Stomach (tissue), 9 donors: ENCODE measurements around the gene WFDC12. TPM values are rescaled to one million over a fixed set of nuclear protein-coding genes. Genes with fewer than 3 reads are reported as not detected.
A peak's percentile ranks its signal among the peaks of the same experiment; 100 is the strongest.
"Not testable (repeated sequence)": the region's sequence is repeated elsewhere in the genome, so short reads cannot be mapped to it uniquely, and the experiment has no call there.

Experiments
- DNase-seq, 2 donors: peaks; one replicate each; pipeline versions ENCODE4 v3.0.0 to v3.0.0-alpha.2; 2013 to 2019
- H3K27ac ChIP-seq, 5 donors: fragments of 200-600 bp in 4 of 5; sonication (generic) in 4 of 5; one replicate each; pipeline ENCODE4 v1.5.1; 2013 to 2019; ENCODE audit warnings: mild to moderate bottlenecking in 1 of 5, moderate library complexity in 1 of 5
- H3K27me3 ChIP-seq, 3 donors: fragments of 200-600 bp; sonication (generic); one replicate each; pipeline ENCODE4 v1.5.1; 2017 to 2019; ENCODE audit warnings: mixed run types in 1 of 3
- H3K36me3 ChIP-seq, 4 donors: fragments of 200-600 bp; sonication (generic); 1 replicate in 3 of 4; 2 replicates in 1 of 4; pipeline ENCODE4 v1.5.1; 2016 to 2019
- H3K4me1 ChIP-seq, 4 donors: fragments of 200-600 bp; sonication (generic); one replicate each; pipeline ENCODE4 v1.5.1; 2016 to 2019
- H3K4me3 ChIP-seq, 4 donors: fragments of 200-600 bp; sonication (generic) in 3 of 4; one replicate each; pipeline ENCODE4 v1.5.1; 2016 to 2019; ENCODE audit warnings: mild to moderate bottlenecking in 1 of 4
- H3K9me3 ChIP-seq, 4 donors: fragments of 200-600 bp; sonication (generic); one replicate each; pipeline ENCODE4 v1.5.1; 2016 to 2019
- CTCF ChIP-seq, 7 experiments: fragments of 450-650 bp in 4 of 7; fragments of 200-600 bp in 3 of 7; sonication (generic) in 3 of 7; IDR thresholded peaks; one replicate each; pipeline ENCODE4 v1.5.1; 2016 to 2019; ENCODE audit warnings: antibody characterized with exemption in 7 of 7, control low read depth in 2 of 7, mild to moderate bottlenecking in 1 of 7
- EP300 ChIP-seq: sonication (generic); formaldehyde crosslinking; IDR thresholded peaks from one replicate; pipeline ENCODE4 v1.6.1; 2017; ENCODE audit warnings: antibody characterized with exemption
- POLR2A ChIP-seq, 4 donors: fragments of 450-650 bp; IDR thresholded peaks; one replicate each; pipeline ENCODE4 v1.6.1; 2016; ENCODE audit warnings: antibody characterized with exemption in 4 of 4, control low read depth in 2 of 4, mild to moderate bottlenecking in 1 of 4, moderate library complexity in 1 of 4
- POLR2AphosphoS5 ChIP-seq, 3 donors: sonication (generic); formaldehyde crosslinking; IDR thresholded peaks; one replicate each; pipeline ENCODE4 v1.6.1; 2016; ENCODE audit warnings: antibody characterized with exemption in 3 of 3
- WGBS, 5 donors: extraction: QIAGEN DNeasy Blood & Tissue Kit in 3 of 5; methylation state at CpG; one replicate each; pipeline versions ENCODE4 v1.1.5 to v1.1.7; 2013 to 2018; 5-methylcytosine and 5-hydroxymethylcytosine counted together
- intact Hi-C: fragments of 100-400 bp; cut with DNase I; formaldehyde crosslinking; loops from one replicate; pipeline ENCODE4 v1.15.1; 2023; ENCODE audit warnings: low total_unique reads
- polyA plus RNA-seq, 3 donors: library from polyadenylated mRNA; stranded (reverse); fragments of 200-250 nt; gene quantifications; one replicate each; pipeline ENCODE4 v1.2.3, GENCODE V29; 2013
- total RNA-seq, 5 donors: library from RNA; depleted of rRNA; stranded (reverse); fragments of >200 nt; gene quantifications; one replicate each; pipeline versions ENCODE4 v1.1.0 to v1.2.3, GENCODE V29; 2014 to 2016
- donor health status: healthy with polysubstance abuse.
- donor health status: Bipolar disorder and iron deficiency.
- donor health status: healthy.

The WFDC12 gene
- total and polyA plus RNA-seq, 8 donors, result 0.15 TPM; not detected in 7

DNA sequence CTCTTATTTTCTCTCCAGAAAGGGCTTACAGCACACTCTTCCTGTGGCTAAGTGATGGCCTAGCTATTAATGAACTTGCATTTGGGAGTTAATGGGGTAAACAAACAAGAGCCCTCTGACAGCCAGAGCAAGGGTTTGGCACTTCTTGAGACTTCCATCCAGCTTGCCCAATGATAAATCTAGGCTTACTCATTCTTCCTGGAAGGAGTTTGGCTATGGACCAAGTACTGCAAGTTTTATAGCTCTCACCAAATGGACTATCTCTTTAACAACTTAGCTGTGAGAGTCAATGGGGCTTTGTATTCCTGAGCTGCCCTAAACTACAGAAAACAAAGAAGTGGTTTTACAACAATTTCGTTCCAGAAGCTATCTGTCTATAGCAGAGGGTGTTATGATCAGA, 33.7 kb upstream of the WFDC12 start:
- Histone ChIP-seq H3K27me3 (peaks cover 0 to 13% (median 3%) of the 10 kb centered on the region in 3 donors), H3K4me3 (no peak overlapping the region), H3K9me3 (peaks cover 0 to 43% (median 30%) of the 10 kb centered on the region in 4 donors), H3K27ac (no peak overlapping the region), H3K36me3 (no peaks in the 10 kb centered on the region), H3K4me1 (no peaks in the 10 kb centered on the region)
- intact Hi-C loops, result no loop called here
- DNase-seq, result peak in 1 of 2 donors; percentile 30
- WGBS, 5 donors, result 14 to 23% (median 18%) methylated on average over 1 of the region's 1 CpG
- TF ChIP-seq POLR2A (IDR thresholded peaks at IDR 0.05), result no peak
- TF ChIP-seq EP300, result no peak
- TF ChIP-seq CTCF (IDR thresholded peaks at IDR 0.05), result no peak
- TF ChIP-seq POLR2AphosphoS5 (IDR thresholded peaks at IDR 0.05), result no peak

GRCh38 chr20:45156713-45157112, 32.4 kb upstream of the WFDC12 start:
- no peaks in the 10 kb centered on the region for H3K36me3 ChIP-seq
- no peaks in the 10 kb centered on the region for H3K4me1 ChIP-seq
- peaks cover 0 to 30% (median 23%) of the 10 kb centered on the region in 4 donors for H3K9me3 ChIP-seq
- H3K27me3 ChIP-seq, result peaks cover 0 to 9% (median 3%) of the 10 kb centered on the region in 3 donors
- H3K27ac ChIP-seq, result no peak overlapping the region
- no peak overlapping the region for H3K4me3 ChIP-seq
- intact Hi-C loops, result no loop called here
- TF ChIP-seq EP300, result no peak
- no peak for TF ChIP-seq CTCF (IDR thresholded peaks at IDR 0.05)
- TF ChIP-seq POLR2AphosphoS5 (IDR thresholded peaks at IDR 0.05), result no peak
- TF ChIP-seq POLR2A (IDR thresholded peaks at IDR 0.05), result no peak
- no peak for DNase-seq
- WGBS, 5 donors, result 39 to 58% (median 51%) methylated on average over 2 of the region's 2 CpGs

GRCh38 chr20:45154794-45155193, 30.5 kb upstream of the WFDC12 start:
- WGBS, 5 donors, result 89 to 100% (median 94%) methylated on average over 1 of the region's 1 CpG
- Histone ChIP-seq H3K9me3 (peaks cover 0 to 21% (median 20%) of the 10 kb centered on the region in 4 donors), H3K27me3 (peaks cover 0 to 14% (median 3%) of the 10 kb centered on the region in 3 donors)
- H3K36me3 ChIP-seq, intact Hi-C loops, H3K4me1 ChIP-seq, H3K4me3 ChIP-seq, DNase-seq, H3K27ac ChIP-seq: not testable (repeated sequence)

GRCh38 chr20:45154183-45154582, 29.9 kb upstream of the WFDC12 start:
- H3K4me1 ChIP-seq, result no peaks in the 10 kb centered on the region
- H3K36me3 ChIP-seq, result no peaks in the 10 kb centered on the region
- TF ChIP-seq POLR2AphosphoS5 (IDR thresholded peaks at IDR 0.05) (no peak), CTCF (IDR thresholded peaks at IDR 0.05) (no peak), POLR2A (IDR thresholded peaks at IDR 0.05) (no peak), EP300 (no peak)
- 40 to 73% (median 55%) methylated on average over 3 of the region's 3 CpGs for WGBS, 5 donors
- intact Hi-C loops, result no loop called here
- no peak for DNase-seq
- no peak overlapping the region for H3K27ac ChIP-seq
- H3K4me3 ChIP-seq, result no peak overlapping the region
- H3K27me3 ChIP-seq, result peaks cover 0 to 14% (median 3%) of the 10 kb centered on the region in 3 donors
- peaks cover 0 to 16% (median 15%) of the 10 kb centered on the region in 4 donors for H3K9me3 ChIP-seq

DNA sequence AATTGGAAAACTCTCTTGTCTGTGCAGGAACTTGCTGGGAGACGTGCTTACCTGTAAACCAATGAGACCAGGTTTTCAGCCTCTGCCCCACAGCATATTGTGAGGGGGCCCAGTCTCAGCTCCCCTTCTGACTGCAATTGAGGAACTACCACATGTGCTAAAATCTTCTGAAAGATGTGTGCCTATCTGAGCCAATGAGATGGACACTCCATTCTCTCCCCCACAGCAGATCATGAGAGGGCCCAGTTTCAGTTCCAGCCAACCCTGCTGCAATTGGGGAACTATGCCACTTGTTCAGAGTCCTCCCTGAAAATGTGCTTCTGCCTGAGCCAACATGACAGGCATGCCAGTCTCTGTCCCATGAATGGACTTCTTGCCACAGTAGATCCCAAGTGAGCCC, 29.5 kb upstream of the WFDC12 start:
- H3K36me3 ChIP-seq, result no peaks in the 10 kb centered on the region
- no peaks in the 10 kb centered on the region for H3K4me1 ChIP-seq
- peaks cover 0 to 12% (median 10%) of the 10 kb centered on the region in 4 donors for H3K9me3 ChIP-seq
- 48 to 70% (median 56%) methylated on average over 1 of the region's 1 CpG; no CpG with 5 or more reads in 1 of the 5 donors for WGBS, 5 donors
- H3K27me3 ChIP-seq, result peaks cover 0 to 14% (median 3%) of the 10 kb centered on the region in 3 donors
- DNase-seq, result peak in 1 of 2 donors; percentile 14
- TF ChIP-seq CTCF (IDR thresholded peaks at IDR 0.05) (no peak), POLR2AphosphoS5 (IDR thresholded peaks at IDR 0.05) (no peak), POLR2A (IDR thresholded peaks at IDR 0.05) (no peak), EP300 (no peak)
- H3K27ac ChIP-seq, result no peak overlapping the region
- no peak overlapping the region for H3K4me3 ChIP-seq
- intact Hi-C loops, result no loop called here
